Mesendoderm (in vitro differentiated cells): Measurements from ENCODE around the gene SOS1.

Experiments
- DNase-seq: peaks from one replicate; pipeline ENCODE4 v3.0.0; 2013
- H2AK5ac ChIP-seq: 2 replicates; pipeline ENCODE4 v1.6.1; 2013; ENCODE audit warnings: low read length, inconsistent platforms
- H2BK120ac ChIP-seq: 2 replicates; pipeline ENCODE4 v1.6.1; 2013; ENCODE audit warnings: low read depth, mild to moderate bottlenecking, low read length, moderate library complexity, mixed read lengths
- H2BK15ac ChIP-seq: replicated peaks from 2 replicates; pipeline ENCODE4 v1.6.1; 2013; ENCODE audit warnings: low read depth, mild to moderate bottlenecking, moderate library complexity
- H2BK5ac ChIP-seq: 2 replicates; pipeline ENCODE4 v1.6.1; 2013; ENCODE audit warnings: low read length, inconsistent platforms
- H3K18ac ChIP-seq: 2 replicates; pipeline ENCODE4 v1.6.1; 2013; ENCODE audit warnings: mild to moderate bottlenecking, low read length, mixed read lengths
- H3K23ac ChIP-seq: one replicate; pipeline ENCODE4 v1.6.1; 2013; ENCODE audit warnings: low read length
- H3K27ac ChIP-seq: 2 replicates; pipeline ENCODE4 v1.5.1; 2013; ENCODE audit warnings: low read depth, mild to moderate bottlenecking, inconsistent platforms, low read length, moderate library complexity
- H3K27me3 ChIP-seq: 2 replicates; pipeline ENCODE4 v1.6.1; 2013; ENCODE audit warnings: low read length, control low read depth, mild to moderate bottlenecking, inconsistent platforms; ENCODE audit not compliant: insufficient read depth, poor library complexity
- H3K36me3 ChIP-seq: 2 replicates; pipeline ENCODE4 v1.6.1; 2013; ENCODE audit warnings: low read length, inconsistent platforms; ENCODE audit not compliant: control insufficient read depth, insufficient read depth
- H3K4ac ChIP-seq: one replicate; pipeline ENCODE4 v1.6.1; 2013; ENCODE audit warnings: low read depth, mild to moderate bottlenecking, low read length, moderate library complexity
- H3K4me1 ChIP-seq: 2 replicates; pipeline ENCODE4 v1.6.1; 2013; ENCODE audit warnings: low read depth, low read length, inconsistent platforms; ENCODE audit not compliant: control insufficient read depth
- H3K4me2 ChIP-seq: 2 replicates; pipeline ENCODE4 v1.6.1; 2013; ENCODE audit warnings: low read length
- H3K4me3 ChIP-seq: 2 replicates; pipeline ENCODE4 v1.5.1; 2013; ENCODE audit warnings: mild to moderate bottlenecking, low read length
- H3K56ac ChIP-seq: one replicate; pipeline ENCODE4 v1.6.1; 2013; ENCODE audit warnings: low read length
- H3K79me1 ChIP-seq: 2 replicates; pipeline ENCODE4 v1.6.1; 2013; ENCODE audit warnings: low read length, inconsistent platforms
- H3K79me2 ChIP-seq: 2 replicates; pipeline ENCODE4 v1.6.1; 2013; ENCODE audit warnings: mild to moderate bottlenecking, low read length; ENCODE audit not compliant: control insufficient read depth, insufficient read depth
- H3K9ac ChIP-seq: 2 replicates; pipeline ENCODE4 v1.6.1; 2013; ENCODE audit warnings: low read length, inconsistent platforms
- H4K5ac ChIP-seq: one replicate; pipeline ENCODE4 v1.6.1; 2013; ENCODE audit warnings: low read length
- H4K8ac ChIP-seq: one replicate; pipeline ENCODE4 v1.6.1; 2013; ENCODE audit warnings: low read depth, mild to moderate bottlenecking, control low read depth, low read length, moderate library complexity
- whole genome bisulfite sequencing: extraction: QIAGEN DNeasy Blood & Tissue Kit; methylation state at CpG from one replicate; pipeline ENCODE4 v1.1.7; 2013; ENCODE audit warnings: low lambda C conversion rate, missing lambda C conversion rate; ENCODE audit not compliant: insufficient coverage; ENCODE audit errors: extremely low coverage; 5-methylcytosine and 5-hydroxymethylcytosine counted together

Gene SOS1

GRCh38 chr2:38978296-38978903, 142.5 kb downstream of the SOS1 start:
- Histone ChIP-seq H3K4me3 (no peak overlapping the region), H2BK120ac (no peak overlapping the region), H3K27ac (no peak overlapping the region), H2BK15ac (no peak overlapping the region), H3K4me1 (no peaks in the 10 kb centered on the region), H3K36me3 (no peaks in the 10 kb centered on the region), H3K79me2 (no peaks in the 10 kb centered on the region), H4K5ac (no peak overlapping the region), H3K27me3 (no peaks in the 10 kb centered on the region), H3K9ac (no peak overlapping the region), H3K4ac (no peak overlapping the region), H3K23ac (no peak overlapping the region), H2BK5ac (no peak overlapping the region), H3K56ac (no peak overlapping the region), H4K8ac (no peak overlapping the region), H2AK5ac (no peak overlapping the region), H3K4me2 (no peak overlapping the region), H3K18ac (no peak overlapping the region), H3K79me1 (no peaks in the 10 kb centered on the region)
- WGBS = no CpG with 5 or more reads among the region's 5 CpGs
- DNase-seq = peak; percentile 43

GRCh38 chr2:38977047-38977446, 143.8 kb downstream of the SOS1 start:
- Histone ChIP-seq H3K23ac (no peak overlapping the region), H3K56ac (no peak overlapping the region), H3K4ac (no peak overlapping the region), H2BK5ac (no peak overlapping the region), H3K27ac (no peak overlapping the region), H3K79me2 (no peaks in the 10 kb centered on the region), H4K5ac (no peak overlapping the region), H2BK120ac (no peak overlapping the region), H3K18ac (no peak overlapping the region), H4K8ac (no peak overlapping the region), H3K4me1 (no peaks in the 10 kb centered on the region), H2BK15ac (no peak overlapping the region), H2AK5ac (no peak overlapping the region), H3K79me1 (no peaks in the 10 kb centered on the region), H3K36me3 (no peaks in the 10 kb centered on the region), H3K4me2 (no peak overlapping the region), H3K9ac (no peak overlapping the region), H3K27me3 (no peaks in the 10 kb centered on the region), H3K4me3 (no peak overlapping the region)
- WGBS = no CpG with 5 or more reads among the region's 3 CpGs
- no peak for DNase-seq

DNA sequence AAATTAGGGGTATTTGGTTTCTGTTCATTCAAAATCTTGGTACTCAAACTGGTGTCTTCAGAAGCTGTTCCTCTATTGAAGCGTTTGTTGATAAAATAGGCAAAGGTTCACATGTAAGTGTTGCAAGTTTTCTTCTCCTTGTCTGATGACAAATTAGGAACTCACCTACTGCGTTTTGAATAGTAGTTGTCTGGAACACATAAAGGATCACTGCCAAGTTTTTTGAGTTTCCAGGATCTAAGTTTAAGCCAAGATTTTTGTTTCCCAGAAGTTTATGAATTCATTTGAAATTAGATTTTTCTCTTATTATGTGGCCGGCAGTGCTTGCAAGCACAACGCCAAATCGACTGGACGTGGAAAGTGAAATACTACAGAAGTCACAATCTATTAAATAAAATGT, 145.8 kb downstream of the SOS1 start:
- H3K9ac ChIP-seq = no peak overlapping the region
- no peak for DNase-seq
- H3K4me3 ChIP-seq = no peak overlapping the region
- no peak overlapping the region for H2BK120ac ChIP-seq
- no peak overlapping the region for H3K4ac ChIP-seq
- H2BK5ac ChIP-seq = no peak overlapping the region
- no peaks in the 10 kb centered on the region for H3K27me3 ChIP-seq
- H2AK5ac ChIP-seq = no peak overlapping the region
- H3K36me3 ChIP-seq = no peaks in the 10 kb centered on the region
- H3K79me1 ChIP-seq = no peaks in the 10 kb centered on the region
- no peaks in the 10 kb centered on the region for H3K4me1 ChIP-seq
- no peak overlapping the region for H3K56ac ChIP-seq
- no peak overlapping the region for H4K5ac ChIP-seq
- no peak overlapping the region for H3K23ac ChIP-seq
- WGBS = no CpG with 5 or more reads among the region's 6 CpGs
- no peaks in the 10 kb centered on the region for H3K79me2 ChIP-seq
- no peak overlapping the region for H4K8ac ChIP-seq
- H3K18ac ChIP-seq = no peak overlapping the region
- no peak overlapping the region for H2BK15ac ChIP-seq
- no peak overlapping the region for H3K4me2 ChIP-seq
- no peak overlapping the region for H3K27ac ChIP-seq

GRCh38 chr2:38973266-38973665, 147.6 kb downstream of the SOS1 start:
- H4K8ac ChIP-seq = no peak overlapping the region
- no peak overlapping the region for H2BK120ac ChIP-seq
- H3K9ac ChIP-seq = no peak overlapping the region
- no peak overlapping the region for H3K4me3 ChIP-seq
- no peak for DNase-seq
- H4K5ac ChIP-seq = no peak overlapping the region
- H3K4me1 ChIP-seq = no peaks in the 10 kb centered on the region
- no peak overlapping the region for H3K27ac ChIP-seq
- no peaks in the 10 kb centered on the region for H3K36me3 ChIP-seq
- no peak overlapping the region for H3K4ac ChIP-seq
- H3K79me1 ChIP-seq = no peaks in the 10 kb centered on the region
- H2AK5ac ChIP-seq = no peak overlapping the region
- H3K18ac ChIP-seq = no peak overlapping the region
- H3K27me3 ChIP-seq = no peaks in the 10 kb centered on the region
- no peak overlapping the region for H3K56ac ChIP-seq
- H2BK15ac ChIP-seq = no peak overlapping the region
- no peak overlapping the region for H3K23ac ChIP-seq
- H3K79me2 ChIP-seq = no peaks in the 10 kb centered on the region
- H3K4me2 ChIP-seq = no peak overlapping the region
- H2BK5ac ChIP-seq = no peak overlapping the region

DNA sequence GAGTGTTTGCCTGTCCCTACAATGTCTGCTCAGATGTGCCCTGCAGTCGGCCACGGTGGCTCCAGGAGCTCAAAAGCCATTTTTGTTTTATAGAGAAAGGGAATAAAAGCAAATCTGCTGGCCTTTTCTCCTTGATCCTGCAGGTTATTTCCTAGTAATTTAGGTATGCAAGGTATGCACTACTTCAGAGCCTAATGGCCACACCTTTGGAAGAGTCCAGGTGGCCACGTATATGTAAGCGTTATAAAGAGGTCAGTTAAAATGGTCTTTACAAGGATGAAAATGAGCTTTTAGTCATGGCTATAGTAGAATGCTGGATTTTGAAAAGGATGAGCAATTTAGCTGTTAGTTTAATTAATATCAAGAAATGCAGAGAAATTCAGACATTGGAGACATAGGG, 149.5 kb downstream of the SOS1 start:
- Histone ChIP-seq H3K79me2 (no peaks in the 10 kb centered on the region), H3K4me2 (no peak overlapping the region), H3K4ac (no peak overlapping the region), H3K18ac (no peak overlapping the region), H2BK15ac (no peak overlapping the region), H2BK120ac (no peak overlapping the region), H2AK5ac (no peak overlapping the region), H3K9ac (no peak overlapping the region), H3K56ac (no peak overlapping the region), H4K8ac (no peak overlapping the region), H3K27me3 (no peaks in the 10 kb centered on the region), H3K4me1 (no peaks in the 10 kb centered on the region), H3K36me3 (no peaks in the 10 kb centered on the region), H3K4me3 (no peak overlapping the region), H3K79me1 (no peaks in the 10 kb centered on the region), H4K5ac (no peak overlapping the region), H2BK5ac (no peak overlapping the region), H3K23ac (no peak overlapping the region), H3K27ac (no peak overlapping the region)
- no CpG with 5 or more reads among the region's 4 CpGs for WGBS
- no peak for DNase-seq

DNA sequence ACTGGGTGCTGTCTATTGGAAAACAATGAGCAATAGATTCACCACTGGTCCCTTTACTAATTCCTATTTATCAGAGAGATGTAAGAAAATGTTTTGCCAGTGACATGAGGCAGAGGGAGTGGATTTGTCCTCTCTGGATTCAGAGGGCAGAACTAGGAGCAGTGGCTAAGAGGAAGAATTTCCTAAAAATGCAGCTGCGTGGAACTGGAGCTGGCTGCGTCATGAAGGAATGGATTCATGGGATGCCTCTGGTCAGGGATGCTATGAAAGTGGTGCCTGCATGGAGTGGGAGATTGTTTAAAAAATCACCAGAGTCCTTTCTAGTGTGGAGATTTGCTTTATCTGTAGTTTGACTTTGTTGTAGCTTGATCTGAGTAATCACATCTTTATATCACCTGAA, 152.8 kb downstream of the SOS1 start:
- no CpG with 5 or more reads among the region's 2 CpGs for WGBS
- Histone ChIP-seq H3K18ac (no peak overlapping the region), H4K8ac (no peak overlapping the region), H3K36me3 (no peaks in the 10 kb centered on the region), H2BK15ac (no peak overlapping the region), H4K5ac (no peak overlapping the region), H3K27ac (no peak overlapping the region), H3K79me2 (no peaks in the 10 kb centered on the region), H3K4me2 (no peak overlapping the region), H3K9ac (no peak overlapping the region), H3K4me1 (no peaks in the 10 kb centered on the region), H3K27me3 (no peaks in the 10 kb centered on the region), H2BK120ac (no peak overlapping the region), H3K4ac (no peak overlapping the region), H2BK5ac (no peak overlapping the region), H3K56ac (no peak overlapping the region), H3K23ac (no peak overlapping the region), H3K79me1 (no peaks in the 10 kb centered on the region), H2AK5ac (no peak overlapping the region), H3K4me3 (no peak overlapping the region)
- no peak for DNase-seq
